SU-DHL-6 (cell line): ENCODE results near the gene NTN4.

Experiments
- EZH2phosphoT487 ChIP-seq: fragments of 200-600 bp; sonication (generic), shearing (Covaris generic); conservative IDR thresholded peaks from 2 replicates; pipeline ENCODE4 v1.6.1; 2018; ENCODE audit warnings: mild to moderate bottlenecking, antibody characterized with exemption, low read length, moderate library complexity, mixed read lengths
- TF ChIP-seq, protein P1 (sequence below): fragments of 200-600 bp; sonication (generic); IDR thresholded peaks from one replicate; pipeline ENCODE4 v1.5.1; 2017; ENCODE audit warnings: antibody characterized with exemption, mild to moderate bottlenecking, low read length, moderate library complexity; ENCODE audit not compliant: insufficient read depth, poor library complexity, severe bottlenecking

DNA sequence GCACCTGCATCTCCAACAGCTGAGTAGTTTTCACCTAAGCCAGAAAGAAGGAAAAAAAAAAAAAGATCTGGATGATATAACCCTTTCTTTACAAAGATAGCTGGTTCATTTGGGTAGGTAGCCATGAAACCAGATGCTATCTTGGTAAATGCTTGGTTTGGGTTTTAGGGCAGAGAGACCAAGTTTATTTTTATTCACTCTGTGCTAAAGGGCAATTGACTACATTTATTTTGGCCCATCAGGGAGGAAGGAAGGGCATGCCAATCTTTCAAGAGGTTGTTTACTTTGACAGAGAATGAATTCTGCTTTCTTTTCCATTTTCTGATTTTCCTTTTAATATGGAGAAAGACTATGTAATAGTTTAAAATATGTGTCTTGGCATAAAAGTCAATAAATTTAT, 91.0 kb downstream of the NTN4 start:
- TF ChIP-seq, protein P1, sequence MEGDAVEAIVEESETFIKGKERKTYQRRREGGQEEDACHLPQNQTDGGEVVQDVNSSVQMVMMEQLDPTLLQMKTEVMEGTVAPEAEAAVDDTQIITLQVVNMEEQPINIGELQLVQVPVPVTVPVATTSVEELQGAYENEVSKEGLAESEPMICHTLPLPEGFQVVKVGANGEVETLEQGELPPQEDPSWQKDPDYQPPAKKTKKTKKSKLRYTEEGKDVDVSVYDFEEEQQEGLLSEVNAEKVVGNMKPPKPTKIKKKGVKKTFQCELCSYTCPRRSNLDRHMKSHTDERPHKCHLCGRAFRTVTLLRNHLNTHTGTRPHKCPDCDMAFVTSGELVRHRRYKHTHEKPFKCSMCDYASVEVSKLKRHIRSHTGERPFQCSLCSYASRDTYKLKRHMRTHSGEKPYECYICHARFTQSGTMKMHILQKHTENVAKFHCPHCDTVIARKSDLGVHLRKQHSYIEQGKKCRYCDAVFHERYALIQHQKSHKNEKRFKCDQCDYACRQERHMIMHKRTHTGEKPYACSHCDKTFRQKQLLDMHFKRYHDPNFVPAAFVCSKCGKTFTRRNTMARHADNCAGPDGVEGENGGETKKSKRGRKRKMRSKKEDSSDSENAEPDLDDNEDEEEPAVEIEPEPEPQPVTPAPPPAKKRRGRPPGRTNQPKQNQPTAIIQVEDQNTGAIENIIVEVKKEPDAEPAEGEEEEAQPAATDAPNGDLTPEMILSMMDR, result no peak
- TF ChIP-seq EZH2phosphoT487, result no peak
